ENCODE measurements around the gene HYCC1. TPM values are rescaled to one million over a fixed set of nuclear protein-coding genes. Genes with fewer than 3 reads are reported as not detected.

HYCC1 gene
- polyA plus RNA-seq, 1 donor: 18.6 TPM

DNA sequence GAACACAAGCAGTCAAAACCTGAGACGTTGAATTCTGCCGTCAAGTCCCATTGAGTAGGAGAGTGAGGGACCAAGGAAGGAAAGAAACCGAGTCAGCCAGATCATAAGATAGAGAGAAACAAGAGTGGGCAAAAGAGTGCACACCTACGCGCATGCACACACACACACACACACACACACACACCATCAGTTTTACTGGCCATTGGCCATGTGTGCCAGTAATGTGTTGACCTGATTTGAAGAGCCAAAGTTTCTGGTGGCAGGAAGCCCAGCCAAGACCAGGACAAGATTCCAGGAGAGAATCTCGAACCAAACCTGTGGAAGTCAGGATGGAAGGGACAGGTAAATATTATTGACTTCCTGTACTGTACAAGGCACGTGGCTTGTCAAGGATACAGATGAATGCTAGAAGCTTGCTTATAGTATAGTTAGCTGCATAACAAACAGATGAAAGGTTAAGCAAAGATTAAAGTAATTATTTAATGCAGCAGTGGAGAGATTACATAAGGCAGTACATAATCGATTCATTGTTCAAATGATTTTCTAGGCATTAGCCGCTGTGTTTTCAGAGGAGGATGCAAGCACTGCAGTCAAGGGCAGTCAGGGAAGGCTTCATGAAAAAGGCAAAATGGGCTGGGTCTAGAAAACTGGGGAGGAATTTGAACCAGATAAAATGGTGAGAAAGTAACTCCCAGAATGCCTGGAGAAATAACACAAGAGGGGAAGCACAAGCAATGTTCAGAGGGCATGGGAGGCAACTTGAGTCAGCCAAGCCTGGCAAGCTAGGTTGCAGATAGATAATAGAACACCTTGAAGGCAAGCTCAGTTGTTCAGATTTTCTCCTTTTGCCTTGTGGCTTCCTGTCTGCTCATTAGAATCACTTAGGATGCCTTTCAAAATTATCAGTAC is 2.7 kb upstream of the HYCC1 start:
- no peak for DNase-seq

DNA sequence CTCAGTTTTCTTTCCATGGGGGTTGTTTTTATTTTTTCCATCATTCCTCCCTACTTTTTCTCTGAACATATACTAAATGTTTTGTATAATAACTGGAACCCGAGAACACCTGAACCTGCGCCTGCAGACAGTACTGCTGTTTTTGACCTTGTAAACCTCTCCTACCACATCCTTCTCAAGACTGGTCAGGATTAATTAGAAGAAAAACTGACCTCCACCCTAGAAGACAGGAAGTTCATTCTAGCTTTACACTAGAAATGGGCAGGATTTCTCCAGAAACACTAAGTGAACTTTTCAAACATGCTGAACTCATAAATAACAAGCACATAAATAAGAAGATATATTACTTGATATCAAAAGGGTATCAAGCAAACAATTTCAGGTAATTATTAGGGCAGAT is 751 bp upstream of the HYCC1 start:
- no peak for DNase-seq

DNA sequence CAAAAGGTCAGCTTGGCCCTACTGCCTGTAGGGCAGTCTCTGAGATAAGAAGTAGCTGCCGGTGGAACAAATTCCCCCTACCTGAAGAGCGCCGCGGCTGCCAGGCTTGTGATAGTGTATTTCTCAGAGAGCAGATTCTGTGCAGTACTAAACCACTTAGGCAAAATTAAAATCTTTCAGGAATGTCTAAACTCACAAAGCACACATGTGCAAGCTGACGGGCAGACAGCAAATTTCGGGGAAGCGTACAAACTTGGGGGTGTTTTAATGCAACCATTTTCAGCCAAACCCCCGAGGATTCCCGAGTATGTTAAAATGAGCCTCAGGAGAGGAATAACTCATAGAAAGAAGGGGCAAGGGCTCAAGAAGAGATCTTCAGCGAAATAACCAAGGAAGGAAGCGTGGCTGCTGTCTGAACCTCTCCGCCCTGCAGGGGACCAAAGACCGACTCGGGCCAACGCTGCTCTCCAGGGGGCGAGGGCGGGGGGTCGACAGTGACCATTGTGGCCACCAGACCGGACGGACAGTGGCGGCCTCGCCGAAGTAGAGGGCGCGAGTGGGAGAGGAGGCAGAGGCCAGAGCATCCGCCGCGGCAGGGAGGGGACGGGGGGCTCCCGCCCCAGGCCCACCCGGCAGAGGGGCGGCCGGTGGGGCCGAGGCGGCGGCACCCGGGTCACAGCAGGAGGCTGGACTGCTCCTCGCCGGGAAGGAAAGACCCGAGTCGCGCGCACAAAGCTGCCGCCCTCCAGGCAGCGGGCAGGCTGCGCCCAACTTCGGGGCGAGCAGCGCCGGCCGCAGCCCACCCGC is 819 bp downstream of the HYCC1 start:
- peak; percentile 40 for DNase-seq

- DNase-seq: no peak
These were observed 1.7 kb downstream of the HYCC1 start for GRCh38 chr7:23012186-23012585.

DNA sequence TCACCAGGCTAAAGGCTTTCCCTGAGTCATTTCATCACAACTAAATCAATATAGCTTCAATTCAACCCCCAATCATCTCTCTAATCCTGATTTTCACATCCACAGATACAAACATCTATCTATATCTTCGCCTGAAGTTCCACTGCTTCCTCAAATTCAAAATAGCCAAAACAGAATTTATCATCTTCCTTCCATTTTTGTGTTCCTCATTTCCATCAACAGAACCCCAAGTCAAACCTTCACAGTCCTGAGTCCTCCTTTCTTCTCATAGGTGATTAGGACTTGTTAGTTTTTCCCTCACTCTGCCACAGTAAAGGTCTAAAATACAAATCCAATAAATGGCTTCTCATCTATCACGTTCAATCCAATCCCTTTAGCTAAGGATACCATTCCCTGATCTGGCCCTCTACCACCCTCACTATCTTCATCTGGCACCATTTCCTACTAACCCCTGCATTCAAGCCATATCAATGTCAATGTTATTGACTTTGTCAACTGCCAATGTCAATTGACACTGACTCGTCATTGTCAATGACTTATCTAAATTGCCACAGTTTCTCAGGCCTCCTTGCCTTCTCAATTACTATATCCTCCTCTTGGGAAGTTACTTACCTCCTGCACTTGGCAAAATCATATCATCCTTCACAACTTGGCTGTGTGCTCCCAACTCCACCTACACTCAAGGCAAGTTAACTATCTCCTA is 2.6 kb downstream of the HYCC1 start:
- DNase-seq: no peak

- DNase-seq: no peak
These were observed 4.6 kb downstream of the HYCC1 start for GRCh38 chr7:23009303-23009702.

- no peak for DNase-seq
These were observed 9.7 kb downstream of the HYCC1 start for GRCh38 chr7:23004247-23004520.

DNA sequence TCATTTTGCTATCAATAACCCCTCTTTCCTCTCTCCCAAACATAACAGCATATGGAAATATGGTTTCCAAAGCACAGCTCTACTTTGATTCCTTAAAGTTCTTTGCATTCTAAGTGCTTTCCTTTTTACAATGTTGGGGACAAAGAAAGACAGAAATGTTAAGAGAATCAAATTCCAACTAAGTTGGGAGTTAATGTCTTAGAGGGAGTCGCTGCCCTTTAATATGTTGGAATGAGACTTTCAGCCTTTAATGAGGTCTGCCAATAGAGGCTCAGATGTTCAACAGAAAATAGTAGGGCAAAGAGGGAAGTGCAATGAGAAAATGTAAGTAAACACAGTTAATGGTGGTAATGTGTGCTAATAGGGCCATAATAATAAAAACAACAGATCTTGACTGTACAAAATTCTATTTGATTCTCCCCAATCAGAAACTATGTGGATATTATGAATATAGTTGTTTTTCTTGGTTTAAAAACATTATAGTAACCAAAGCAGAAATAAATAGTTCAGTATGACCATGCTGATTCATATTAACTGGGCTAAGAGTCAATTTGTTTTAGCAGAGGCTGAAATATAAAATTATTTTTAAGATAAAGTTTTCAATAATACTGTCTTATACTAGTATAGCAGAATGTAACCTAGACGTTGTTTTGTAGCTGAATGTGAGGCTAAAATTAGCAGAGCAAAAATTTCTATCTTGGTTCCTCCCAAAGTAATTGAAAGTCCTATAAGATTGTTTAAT is 10.3 kb downstream of the HYCC1 start:
- no peak for DNase-seq

- no peak for DNase-seq
These were observed 11.2 kb downstream of the HYCC1 start for GRCh38 chr7:23002698-23003097.

DNA sequence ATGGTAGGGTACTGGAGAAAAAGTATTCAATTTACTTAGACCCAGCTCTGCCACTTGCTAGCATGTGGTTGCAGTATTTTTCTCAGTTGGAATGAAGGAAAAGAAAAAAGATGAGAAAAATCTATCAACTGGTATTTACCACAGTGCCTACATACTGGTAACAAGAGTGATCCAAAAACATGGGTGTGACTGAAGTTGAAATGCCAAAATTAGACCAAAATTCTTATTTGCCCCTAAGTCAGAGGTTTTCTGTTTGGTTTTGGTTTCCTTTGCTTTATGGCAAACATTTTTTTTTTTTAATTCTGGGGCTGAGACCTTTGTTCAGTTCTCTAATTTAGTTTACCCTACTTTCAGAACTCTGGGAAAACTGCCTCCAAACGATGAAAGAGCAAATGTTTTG is 12.3 kb downstream of the HYCC1 start:
- no peak for DNase-seq

DNA sequence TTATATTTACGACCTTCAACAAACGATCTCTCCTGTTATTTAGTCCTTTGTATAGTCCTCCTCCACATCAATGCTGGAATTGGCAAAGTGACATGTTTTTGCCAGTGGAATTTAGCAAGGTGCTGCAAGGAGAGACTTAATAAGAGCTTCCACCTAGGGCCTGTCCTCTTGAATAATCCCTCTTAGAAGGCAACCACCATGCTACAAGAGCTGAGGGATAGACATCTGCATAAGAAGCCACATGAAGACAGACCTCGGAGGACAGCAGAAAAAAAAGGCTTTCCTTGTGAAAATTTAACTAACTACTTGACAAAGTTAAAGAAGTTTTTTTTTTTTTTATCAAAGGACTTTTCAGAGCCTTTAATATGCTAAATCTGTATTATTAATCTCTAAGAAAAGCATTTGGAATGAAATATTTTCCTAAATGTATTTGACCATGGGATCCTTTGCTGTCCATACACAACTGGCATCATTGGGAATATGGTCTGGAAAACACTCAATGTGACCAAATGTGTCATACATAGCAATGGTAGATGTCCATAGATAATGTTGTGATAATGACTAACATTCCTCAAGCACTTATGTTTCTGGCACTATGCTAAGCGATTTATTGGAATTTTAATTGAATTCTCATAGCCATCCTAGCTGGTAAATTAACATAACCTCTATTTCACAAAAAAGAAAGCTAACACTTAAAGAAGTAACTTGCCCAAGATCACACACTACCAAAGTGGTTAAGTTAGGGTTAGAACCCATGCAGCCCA is 13.2 kb downstream of the HYCC1 start:
- DNase-seq: no peak

- DNase-seq: no peak
These were observed 15.4 kb downstream of the HYCC1 start for GRCh38 chr7:22998519-22998896.

DNA sequence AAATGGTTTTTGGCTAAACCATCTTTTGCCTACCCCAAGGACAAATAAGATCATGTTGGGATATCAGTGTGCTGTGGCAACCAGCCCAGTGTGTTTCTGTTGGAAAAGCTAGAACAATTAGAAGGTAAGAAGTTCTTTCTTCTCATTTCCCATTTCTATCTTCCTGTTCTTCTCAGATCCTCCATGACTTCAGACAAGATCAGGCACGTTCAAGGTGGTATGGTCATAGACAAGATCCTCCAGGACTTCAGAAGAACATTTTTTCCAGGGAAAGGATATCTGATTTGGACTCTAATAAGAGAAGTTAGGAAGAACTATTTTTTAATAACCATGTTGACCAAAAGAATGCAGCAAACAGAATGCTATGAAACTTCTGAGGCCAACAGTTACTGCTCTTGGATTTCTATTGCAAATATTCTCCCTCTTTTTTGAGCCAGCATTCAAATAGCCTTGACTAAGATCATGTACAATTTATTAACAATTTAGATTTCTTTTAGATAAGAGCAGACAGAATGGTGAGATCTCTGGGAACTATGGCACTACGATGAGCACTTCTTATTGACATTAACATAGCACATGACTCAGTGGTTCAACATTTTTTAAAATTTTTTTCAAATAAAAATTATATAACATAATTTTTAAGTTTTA is 15.9 kb downstream of the HYCC1 start:
- no peak for DNase-seq

DNA sequence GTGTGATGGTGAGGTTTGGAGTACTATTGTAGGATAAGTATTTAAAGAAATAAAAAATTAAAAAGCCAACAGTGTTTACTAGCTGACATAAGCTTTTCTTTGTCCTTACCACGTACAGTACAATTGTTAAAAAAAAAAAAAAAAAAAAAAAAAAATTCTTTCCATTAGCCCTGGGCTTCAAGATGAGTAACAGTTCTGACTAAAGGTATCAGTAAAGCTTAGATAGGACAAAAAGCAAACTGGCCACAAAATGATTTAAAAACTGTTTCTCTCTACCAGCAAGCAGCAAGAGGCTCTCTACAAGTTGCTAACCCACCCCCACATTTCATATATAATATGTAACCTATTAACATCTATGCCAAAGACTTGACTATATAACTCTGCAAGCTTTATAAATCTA is 17.5 kb downstream of the HYCC1 start:
- no peak for DNase-seq

DNA sequence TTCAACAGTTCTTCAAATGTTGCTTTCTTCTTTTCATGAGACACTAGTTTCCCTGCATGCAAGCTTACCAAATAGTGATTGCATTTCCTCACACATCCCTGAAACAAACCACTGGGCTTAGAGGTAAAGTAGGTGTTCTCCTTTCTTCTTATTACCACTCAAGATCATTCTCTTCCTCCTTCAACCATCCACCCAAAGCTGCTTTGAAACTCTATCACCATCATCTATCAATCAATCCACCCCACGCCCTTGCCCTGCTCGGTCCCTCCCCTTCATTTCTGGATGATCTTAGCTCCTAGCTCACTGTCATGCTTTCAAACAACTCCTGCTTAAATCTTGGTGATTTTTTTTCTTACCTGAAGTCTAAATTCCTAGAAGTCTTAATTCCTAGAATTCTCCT is 18.9 kb downstream of the HYCC1 start:
- no peak for DNase-seq

- DNase-seq: no peak
These were observed 20.8 kb downstream of the HYCC1 start for GRCh38 chr7:22992874-22993840.

DNA sequence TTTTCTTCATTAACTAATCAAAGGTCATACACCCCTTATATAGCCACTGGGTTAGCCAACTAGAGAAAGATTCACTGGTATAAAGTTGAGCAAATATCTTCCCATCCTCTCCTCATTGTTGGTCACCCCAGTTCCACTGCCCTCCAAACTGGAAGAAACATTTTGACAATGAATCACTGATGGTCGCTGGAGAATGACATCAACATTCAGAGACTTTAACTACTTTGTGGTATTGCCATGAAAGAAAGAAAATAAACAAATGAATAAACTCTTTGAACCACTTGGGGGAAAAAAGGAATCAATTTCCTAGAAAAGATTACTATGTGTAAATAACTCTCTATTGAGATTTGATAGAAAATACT is 23.4 kb downstream of the HYCC1 start:
- no peak for DNase-seq

- no peak for DNase-seq
These were observed 24.0 kb downstream of the HYCC1 start for GRCh38 chr7:22989643-22990587.

- no peak for DNase-seq
These were observed 28.5 kb downstream of the HYCC1 start for GRCh38 chr7:22985436-22985835.

All from hindlimb muscle (tissue), 1 donor.